Mesangial cell (primary cell): Measurements from ENCODE around the gene PNKD. TPM values are rescaled to one million over a fixed set of nuclear protein-coding genes. Genes with fewer than 3 reads are reported as not detected.

Experiments
- total RNA-seq: library from RNA; depleted of rRNA; stranded (reverse); fragments of >200 nt; gene quantifications from 2 replicates; pipeline ENCODE4 v1.2.3, GENCODE V29; 2015

The PNKD gene
- 49.9 and 87.0 TPM in 2 replicates for total RNA-seq

GRCh38 chr2:218269900-218270720 is at the start of gene PNKD, which contains the start of gene AAMP:
Gene PNKD, plus strand, starts transcription at chr2:218270519. Its CDS starts 17 bp downstream, at chr2:218270536.
Gene AAMP, minus strand, starts transcription at chr2:218270137. Its CDS starts 51 bp downstream, at chr2:218270086.

GRCh38 chr2:218260742-218261422 is 9.4 kb upstream of the PNKD start, which contains the start of gene GPBAR1:
Gene GPBAR1, plus strand, starts transcription at chr2:218261015. Its CDS starts 1,710 bp downstream, at chr2:218262725.

GRCh38 chr2:218292048-218293014 is 22.0 kb downstream of the PNKD start, which contains the start of gene TMBIM1:
Gene TMBIM1, minus strand, starts transcription at chr2:218292503. Its CDS starts 10,362 bp downstream, at chr2:218282141.

GRCh38 chr2:218381916-218382366 is 111.6 kb downstream of the PNKD start, which contains the start of gene SLC11A1:
Gene SLC11A1, plus strand, starts transcription at chr2:218382273. Its CDS starts 96 bp downstream, at chr2:218382369.

Other genes with a start within 250 kb of the PNKD start
- gene RUFY4, start 201.3 kb upstream of the PNKD start, total RNA-seq = not detected in 2 replicates
- not detected in 2 replicates for gene CXCR2, start 144.5 kb upstream of the PNKD start, total RNA-seq
- gene CXCR1, start 103.6 kb upstream of the PNKD start, total RNA-seq = not detected in 2 replicates
- gene ARPC2, start 53.3 kb upstream of the PNKD start, total RNA-seq = 209 and 386 TPM in 2 replicates
- gene GPBAR1, start 9.5 kb upstream of the PNKD start, total RNA-seq = 0.13 and 0.16 TPM in 2 replicates
- 87.7 and 88.8 TPM in 2 replicates for gene AAMP, start 382 bp upstream of the PNKD start, total RNA-seq
- 138 and 139 TPM in 2 replicates for gene TMBIM1, start 22.0 kb downstream of the PNKD start, total RNA-seq
- gene CATIP, start 86.3 kb downstream of the PNKD start, total RNA-seq = not detected in 2 replicates
- gene SLC11A1, start 111.8 kb downstream of the PNKD start, total RNA-seq = 0.63 TPM in 1 of 2 replicates, not detected in the other
- 45.6 and 98.8 TPM in 2 replicates for gene CTDSP1, start 129.3 kb downstream of the PNKD start, total RNA-seq
- not detected in 2 replicates for gene VIL1, start 148.6 kb downstream of the PNKD start, total RNA-seq